Natural killer cell (primary cell): ENCODE measurements around the gene TARBP2. TPM values are rescaled to one million over a fixed set of nuclear protein-coding genes. Genes with fewer than 3 reads are reported as not detected.

ENCODE experiments used
- ATAC-seq, 3 donors: fragments of 150-1000 bp in 2 of 3; fragments of 200-7000 bp in 1 of 3; cut with Tn5 transposase; 1 replicate in 1 of 3; 2 replicates in 2 of 3; pipeline ENCODE4 v1.10.0; 2021; ENCODE audit warnings: mild to moderate bottlenecking in 2 of 3, moderate library complexity in 2 of 3
- DNase-seq, 2 donors: peaks; one replicate each; pipeline versions ENCODE4 v3.0.0 to v3.0.0-alpha.2; 2013 to 2021; ENCODE audit warnings: mixed read lengths in 1 of 2
- H3K27ac ChIP-seq: one replicate; pipeline ENCODE4 v1.5.1; 2013; ENCODE audit warnings: mild to moderate bottlenecking, low read length
- H3K27me3 ChIP-seq: one replicate; pipeline ENCODE4 v1.6.1; 2013; ENCODE audit warnings: low read length; ENCODE audit not compliant: control insufficient read depth, insufficient read depth
- H3K36me3 ChIP-seq: one replicate; pipeline ENCODE4 v1.6.1; 2013; ENCODE audit warnings: low read length; ENCODE audit not compliant: control insufficient read depth, insufficient read depth
- H3K4me1 ChIP-seq: one replicate; pipeline ENCODE4 v1.6.1; 2013; ENCODE audit warnings: low read length; ENCODE audit not compliant: control insufficient read depth, insufficient read depth
- H3K4me3 ChIP-seq: one replicate; pipeline ENCODE4 v1.5.1; 2013; ENCODE audit warnings: low read length
- H3K9me3 ChIP-seq: one replicate; pipeline ENCODE4 v1.6.1; 2013; ENCODE audit warnings: low read length; ENCODE audit not compliant: control insufficient read depth, insufficient read depth
- H3K27ac Mint-ChIP-seq, 2 donors: one replicate each; pipeline ENCODE4 v1.8.0; 2022; ENCODE audit warnings: mild to moderate bottlenecking in 2 of 2, mixed read lengths in 2 of 2, moderate library complexity in 1 of 2
- H3K27me3 Mint-ChIP-seq, 2 donors: one replicate each; pipeline ENCODE4 v1.8.0; 2022; ENCODE audit warnings: low read depth in 2 of 2, mixed read lengths in 2 of 2
- H3K36me3 Mint-ChIP-seq: one replicate; pipeline ENCODE4 v1.8.0; 2022; ENCODE audit warnings: mixed read lengths
- H3K4me1 Mint-ChIP-seq, 2 donors: one replicate each; pipeline ENCODE4 v1.8.0; 2022; ENCODE audit warnings: mixed read lengths in 2 of 2
- H3K4me3 Mint-ChIP-seq: one replicate; pipeline ENCODE4 v1.8.0; 2022; ENCODE audit warnings: mild to moderate bottlenecking, moderate library complexity, mixed read lengths
- H3K9me3 Mint-ChIP-seq, 2 donors: one replicate each; pipeline ENCODE4 v1.8.0; 2022; ENCODE audit warnings: mixed read lengths in 2 of 2
- CTCF ChIP-seq: fragments of 200-600 bp; IDR thresholded peaks from one replicate; pipeline ENCODE4 v1.8.0; 2022; ENCODE audit warnings: antibody characterized with exemption
- WGBS: methylation state at CpG from one replicate; pipeline ENCODE4 v1.1.7; 2013; ENCODE audit warnings: missing lambda C conversion rate; ENCODE audit not compliant: insufficient coverage; 5-methylcytosine and 5-hydroxymethylcytosine counted together
- intact Hi-C: fragments of 100-400 bp; cut with micrococcal nuclease; formaldehyde crosslinking; loops from one replicate; pipeline ENCODE4 v1.14.2; 2022
- total RNA-seq, 4 donors: library from RNA; stranded (reverse); fragments of 120-200 nt in 1 of 4; gene quantifications; one replicate each; pipeline versions ENCODE4 v1.2.3 to v1.2.4, GENCODE V29; 2013 to 2022

The TARBP2 gene
- total RNA-seq, 3 donors from 2014 or later (not counting 1 experiment from before 2014, with no cell fraction given) = 23.8 to 35.1 (median 33.7) TPM

DNA sequence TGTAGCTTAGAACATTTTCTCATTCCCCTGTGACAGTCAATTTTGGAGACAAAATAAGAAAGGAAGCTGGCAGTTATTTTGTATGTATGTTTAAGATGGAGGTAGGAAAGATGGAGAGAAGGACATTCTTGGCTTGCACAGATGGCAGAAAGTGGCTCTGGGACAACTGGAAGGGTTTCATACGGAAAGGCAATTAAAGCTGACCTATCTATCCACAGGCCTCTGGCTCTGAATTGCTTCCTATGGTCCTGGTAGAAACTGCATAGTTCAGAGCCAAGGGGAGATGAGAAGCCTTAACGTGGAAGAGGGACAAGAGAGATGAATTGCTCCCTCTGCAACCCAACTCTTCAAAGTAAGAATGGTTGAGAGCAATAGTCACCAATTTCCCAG, 14.2 kb downstream of the TARBP2 start:
- ATAC-seq (no peak), DNase-seq (no peak)
- Mint-ChIP-seq H3K4me1 (peaks cover 0 to 5% of the 10 kb centered on the region in 2 donors), H3K27ac (no peak overlapping the region), H3K4me3 (no peak overlapping the region), H3K9me3 (no peaks in the 10 kb centered on the region), H3K27me3 (no peaks in the 10 kb centered on the region), H3K36me3 (peaks cover 20% of the 10 kb centered on the region)
- H3K4me3 ChIP-seq = no peak overlapping the region
- H3K4me1 ChIP-seq = no peaks in the 10 kb centered on the region
- H3K27me3 ChIP-seq = no peaks in the 10 kb centered on the region
- WGBS = 94% methylated on average over 2 of the region's 2 CpGs
- H3K27ac ChIP-seq = no peak overlapping the region
- peaks cover 76% of the 10 kb centered on the region for H3K36me3 ChIP-seq
- TF ChIP-seq CTCF = no peak
- no peaks in the 10 kb centered on the region for H3K9me3 ChIP-seq
- intact Hi-C loops = no loop called here

DNA sequence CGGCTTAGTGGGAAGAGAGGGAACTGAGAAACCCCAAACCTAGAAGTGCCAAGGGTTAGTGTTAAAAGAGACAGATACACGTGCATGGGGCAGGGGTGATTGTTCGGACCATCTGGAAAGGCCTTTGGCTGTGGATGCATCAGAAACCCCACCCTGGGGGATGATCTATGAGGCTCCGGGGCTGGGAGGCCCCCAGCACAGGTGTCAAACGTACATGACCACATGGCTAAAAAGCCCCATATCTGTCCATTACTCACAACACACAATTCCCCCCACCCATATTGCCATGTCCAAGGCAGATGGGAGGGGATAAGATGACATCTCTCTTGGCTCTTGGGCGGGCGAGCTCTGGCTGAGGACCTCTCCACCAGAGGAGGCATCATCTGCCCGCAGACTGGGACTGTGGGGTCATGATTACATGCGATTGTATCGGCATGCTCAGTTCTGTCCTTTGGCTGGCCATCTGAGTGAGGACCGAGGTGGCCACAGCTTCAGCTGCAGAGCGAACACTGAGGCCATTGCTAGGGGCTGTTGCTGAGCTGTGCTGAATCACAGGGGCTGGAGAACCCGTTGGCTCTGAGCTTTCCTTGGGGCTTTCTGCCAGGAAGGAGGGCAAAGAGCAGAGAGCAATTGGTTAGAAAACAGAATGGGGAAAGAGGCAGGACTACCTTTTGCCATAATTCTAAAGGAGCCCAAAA, 15.8 kb downstream of the TARBP2 start:
- no peak for TF ChIP-seq CTCF
- H3K36me3 Mint-ChIP-seq = peaks cover 27% of the 10 kb centered on the region
- H3K27me3 ChIP-seq = no peaks in the 10 kb centered on the region
- H3K9me3 Mint-ChIP-seq = no peaks in the 10 kb centered on the region
- intact Hi-C loops = no loop called here
- H3K4me3 Mint-ChIP-seq = no peak overlapping the region
- H3K4me1 ChIP-seq = no peaks in the 10 kb centered on the region
- no peak overlapping the region for H3K27ac Mint-ChIP-seq
- no peaks in the 10 kb centered on the region for H3K9me3 ChIP-seq
- H3K27ac ChIP-seq = no peak overlapping the region
- 88% methylated on average over 13 of the region's 13 CpGs for WGBS
- no peak for ATAC-seq
- H3K36me3 ChIP-seq = peaks cover 74% of the 10 kb centered on the region
- no peaks in the 10 kb centered on the region for H3K27me3 Mint-ChIP-seq
- peaks cover 0 to 5% of the 10 kb centered on the region in 2 donors for H3K4me1 Mint-ChIP-seq
- no peak for DNase-seq
- no peak overlapping the region for H3K4me3 ChIP-seq

DNA sequence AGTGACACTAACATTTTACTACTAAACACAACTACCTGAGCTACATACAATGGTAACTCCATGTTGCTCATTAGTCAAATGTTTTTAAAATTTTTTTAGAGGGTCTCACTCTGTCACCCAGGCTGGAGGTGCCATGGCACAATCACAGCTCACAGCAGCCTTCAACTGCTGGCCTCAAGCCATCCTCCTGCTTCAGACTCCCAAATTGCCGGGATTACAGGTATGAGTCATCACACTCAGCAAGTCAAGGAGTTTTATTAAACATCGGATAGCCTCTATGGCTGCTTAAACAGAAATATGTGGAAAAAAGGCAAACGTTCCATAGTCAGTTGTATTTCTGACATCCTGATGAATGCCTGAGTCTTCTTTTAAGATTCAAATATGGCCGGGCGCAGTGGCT, 17.3 kb downstream of the TARBP2 start:
- H3K36me3 Mint-ChIP-seq = peaks cover 27% of the 10 kb centered on the region
- H3K4me3 ChIP-seq = no peak overlapping the region
- H3K9me3 ChIP-seq = no peaks in the 10 kb centered on the region
- H3K4me3 Mint-ChIP-seq = no peak overlapping the region
- WGBS = 96% methylated on average over 5 of the region's 5 CpGs
- H3K27me3 ChIP-seq = no peaks in the 10 kb centered on the region
- no peak overlapping the region for H3K27ac ChIP-seq
- H3K4me1 ChIP-seq = no peaks in the 10 kb centered on the region
- H3K27ac Mint-ChIP-seq = no peak overlapping the region
- H3K4me1 Mint-ChIP-seq = peaks cover 0 to 5% of the 10 kb centered on the region in 2 donors
- intact Hi-C loops = no loop called here
- ATAC-seq (no peak), DNase-seq (no peak)
- H3K27me3 Mint-ChIP-seq = no peaks in the 10 kb centered on the region
- peaks cover 69% of the 10 kb centered on the region for H3K36me3 ChIP-seq
- H3K9me3 Mint-ChIP-seq = no peaks in the 10 kb centered on the region
- no peak for TF ChIP-seq CTCF

GRCh38 chr12:53523131-53523530, 22.0 kb downstream of the TARBP2 start:
- DNase-seq = no peak
- H3K27ac Mint-ChIP-seq = no peak overlapping the region

More at GRCh38 chr12:53523131-53523530, 22.0 kb downstream of the TARBP2 start:
- intact Hi-C loops = no loop called here
- no peaks in the 10 kb centered on the region for H3K27me3 ChIP-seq
- no peaks in the 10 kb centered on the region for H3K4me1 ChIP-seq
- no peaks in the 10 kb centered on the region for H3K4me1 Mint-ChIP-seq
- no peak overlapping the region for H3K27ac ChIP-seq
- peaks cover 55% of the 10 kb centered on the region for H3K36me3 ChIP-seq
- no peaks in the 10 kb centered on the region for H3K9me3 ChIP-seq
- 96% methylated on average over 2 of the region's 3 CpGs for WGBS
- no peaks in the 10 kb centered on the region for H3K9me3 Mint-ChIP-seq
- no peak overlapping the region for H3K4me3 Mint-ChIP-seq
- no peak overlapping the region for H3K4me3 ChIP-seq
- H3K36me3 Mint-ChIP-seq = peaks cover 23% of the 10 kb centered on the region
- no peaks in the 10 kb centered on the region for H3K27me3 Mint-ChIP-seq
- ATAC-seq = no peak
- TF ChIP-seq CTCF = no peak
